Measurements from ENCODE around the gene TFDP1.

Gene TFDP1

DNA sequence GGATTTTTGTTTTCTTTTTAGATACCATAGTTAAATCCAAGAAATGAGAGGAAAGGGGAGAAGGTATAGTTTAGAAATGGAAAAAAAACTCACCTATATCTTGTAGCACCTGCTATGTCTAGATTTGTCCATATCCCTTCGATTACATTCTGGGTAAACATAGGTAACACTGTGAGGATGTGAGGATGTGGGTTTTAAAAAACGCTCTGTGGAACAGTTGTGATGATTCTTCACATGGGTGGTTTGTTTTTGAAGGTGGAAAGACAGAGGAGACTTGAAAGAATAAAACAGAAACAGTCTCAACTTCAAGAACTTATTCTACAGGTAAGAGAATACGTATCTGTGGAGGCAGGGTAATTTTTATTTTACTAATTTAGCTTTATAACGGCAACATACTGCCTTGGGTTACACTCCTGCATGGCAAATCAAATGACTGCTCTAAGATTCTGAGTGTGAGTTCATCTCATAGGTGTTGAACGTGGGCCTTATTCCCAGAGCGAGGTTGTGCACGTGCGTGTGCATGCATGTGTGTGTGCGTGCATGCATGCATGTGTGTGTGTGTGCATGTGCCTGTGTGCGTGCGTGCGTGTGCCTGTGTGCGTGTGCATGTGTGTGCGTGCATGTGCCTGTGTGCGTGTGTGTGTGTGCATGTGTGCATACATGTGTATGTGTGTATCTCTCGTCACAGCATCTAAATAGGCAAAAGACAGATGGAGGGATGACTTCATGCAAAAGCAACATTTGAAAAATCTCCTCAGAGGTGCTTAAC is 49.9 kb downstream of the TFDP1 start:
- no peak for DNase-seq (ENCODE audit: low read depth)

DNA sequence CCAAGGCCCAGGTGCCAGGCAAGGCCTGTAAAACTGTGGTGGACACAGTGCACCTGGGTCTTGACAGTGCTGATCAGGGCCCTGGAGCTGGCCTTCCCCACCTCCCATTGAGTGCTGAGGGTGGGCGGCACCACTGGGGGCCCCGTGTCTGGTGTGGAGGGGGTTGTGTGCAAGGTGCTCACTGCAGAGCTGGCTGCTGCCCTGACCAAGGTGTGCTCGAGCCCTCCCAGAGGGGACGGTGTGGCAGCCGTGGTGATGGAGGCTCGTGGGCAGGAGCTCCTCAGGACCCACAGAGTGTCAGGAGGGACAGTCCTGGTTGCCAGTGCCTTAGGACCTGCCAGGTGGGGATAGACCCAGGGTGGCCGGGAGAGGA is 50.5 kb downstream of the TFDP1 start:
- DNase-seq (ENCODE audit: low read depth) = no peak

DNA sequence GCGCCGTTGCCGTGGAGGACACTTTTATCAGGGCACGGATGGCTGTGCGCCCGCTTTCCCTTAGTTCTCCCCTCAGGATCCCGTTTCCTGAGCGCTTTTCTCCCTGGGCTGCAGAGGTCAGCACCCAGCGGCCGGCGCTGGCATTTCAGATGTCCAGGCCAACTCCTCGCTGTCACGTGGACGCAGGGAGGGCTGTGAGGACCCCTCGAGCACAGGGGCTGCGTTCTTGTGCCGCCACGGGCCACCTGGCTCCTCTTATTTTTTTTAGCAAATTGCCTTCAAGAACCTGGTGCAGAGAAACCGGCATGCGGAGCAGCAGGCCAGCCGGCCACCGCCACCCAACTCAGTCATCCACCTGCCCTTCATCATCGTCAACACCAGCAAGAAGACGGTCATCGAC is 51.2 kb downstream of the TFDP1 start:
- DNase-seq (ENCODE audit: low read depth) = no peak

DNA sequence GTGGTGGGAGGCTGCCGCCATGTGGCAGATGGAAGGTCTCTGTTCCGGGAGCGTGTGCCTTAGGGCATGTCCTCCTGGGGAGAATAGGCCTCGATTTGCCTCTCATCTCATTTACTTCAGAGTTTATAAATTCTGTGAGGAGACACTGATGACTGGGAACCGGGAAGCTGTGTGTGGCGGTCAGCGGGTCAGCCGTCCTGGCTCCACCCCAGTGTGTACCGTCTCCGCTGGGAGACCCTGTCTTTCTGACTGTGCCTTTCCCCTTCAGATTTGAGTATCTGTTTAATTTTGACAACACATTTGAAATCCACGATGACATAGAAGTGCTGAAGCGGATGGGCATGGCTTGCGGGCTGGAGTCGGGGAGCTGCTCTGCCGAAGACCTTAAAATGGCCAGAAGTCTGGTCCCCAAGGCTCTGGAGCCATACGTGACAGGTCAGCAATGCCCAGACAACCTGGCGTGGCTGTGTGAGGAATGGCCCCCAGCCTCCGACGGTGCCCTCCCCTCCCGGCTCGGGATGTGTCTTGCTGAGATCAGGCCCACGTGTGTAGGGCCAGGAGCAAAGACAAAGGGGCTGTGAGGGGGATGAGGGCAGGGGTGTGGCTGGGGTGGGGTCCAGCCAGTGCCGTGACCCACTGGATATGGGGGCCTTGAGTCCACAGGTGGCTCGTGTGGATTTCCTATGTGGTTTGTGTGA is 51.9 kb downstream of the TFDP1 start:
- DNase-seq (ENCODE audit: low read depth) = no peak

DNA sequence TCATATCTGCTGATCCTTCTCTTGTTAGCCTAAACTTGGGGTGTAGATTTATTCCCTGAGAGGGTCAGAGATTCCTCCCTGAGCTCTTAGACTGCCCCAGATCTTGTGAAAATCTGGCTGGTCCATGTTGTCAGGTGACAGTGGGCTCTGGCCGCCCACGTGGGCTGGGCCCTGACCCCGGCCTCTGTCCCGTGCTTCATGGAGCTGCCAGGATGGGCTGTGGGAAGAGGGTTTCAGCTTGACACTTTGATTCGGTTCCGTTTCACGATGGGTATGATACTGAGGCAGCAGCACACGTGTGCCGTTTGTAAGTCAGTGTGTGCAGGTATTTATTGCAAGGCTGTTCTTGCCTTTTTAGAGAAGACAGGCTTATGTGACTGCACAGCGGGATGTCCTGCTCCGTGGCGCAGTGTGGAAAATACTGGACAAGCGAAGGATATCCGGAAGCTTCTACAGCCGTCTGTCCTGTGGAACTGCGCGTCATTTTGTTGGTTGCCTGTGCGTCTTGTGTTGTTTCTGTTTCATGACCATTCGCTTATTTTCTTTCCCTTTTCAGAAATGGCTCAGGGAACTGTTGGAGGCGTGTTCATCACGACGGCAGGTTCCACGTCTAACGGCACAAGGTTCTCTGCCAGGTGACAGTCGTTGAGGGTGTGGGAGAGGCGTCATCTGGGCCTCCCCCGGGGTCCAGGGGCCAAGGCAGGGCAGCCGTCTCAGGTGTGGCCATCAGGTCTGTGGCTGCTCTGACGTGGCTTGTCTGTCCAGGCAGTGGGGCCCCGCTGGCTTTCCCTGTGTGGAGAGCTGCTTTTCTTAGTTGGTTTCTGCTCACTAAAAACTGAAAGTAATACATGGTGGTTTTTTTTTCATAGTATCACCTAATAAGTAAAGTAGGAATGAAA is 53.0 kb downstream of the TFDP1 start:
- DNase-seq (ENCODE audit: low read depth) = no peak

DNA sequence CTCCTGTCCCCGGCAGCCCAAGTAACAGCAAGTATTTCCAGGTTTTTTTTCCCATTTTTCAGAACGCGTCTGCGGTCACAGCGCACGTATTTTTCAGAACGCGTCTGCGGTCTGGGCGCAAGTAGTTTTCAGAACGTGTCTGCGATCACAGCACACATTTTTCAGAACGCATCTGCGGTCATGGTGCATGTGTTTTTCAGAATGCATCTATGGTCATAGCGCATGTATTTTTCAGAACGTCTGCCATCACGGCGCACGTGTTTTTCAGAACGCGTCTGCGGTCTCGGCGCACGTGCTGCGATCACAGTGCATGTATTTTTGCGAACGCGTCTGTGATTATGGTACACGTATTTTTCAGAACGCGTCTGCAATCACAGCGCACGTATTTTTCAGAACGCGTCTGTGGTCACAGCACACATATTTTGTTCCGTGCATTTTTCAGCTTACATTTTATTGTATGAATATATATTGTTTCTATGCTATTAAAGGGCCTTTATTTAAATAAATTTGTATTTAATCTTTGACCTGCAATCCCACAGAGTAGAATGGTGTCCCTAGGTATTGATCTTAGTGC is 53.7 kb downstream of the TFDP1 start:
- no peak for DNase-seq (ENCODE audit: low read depth)

DNA sequence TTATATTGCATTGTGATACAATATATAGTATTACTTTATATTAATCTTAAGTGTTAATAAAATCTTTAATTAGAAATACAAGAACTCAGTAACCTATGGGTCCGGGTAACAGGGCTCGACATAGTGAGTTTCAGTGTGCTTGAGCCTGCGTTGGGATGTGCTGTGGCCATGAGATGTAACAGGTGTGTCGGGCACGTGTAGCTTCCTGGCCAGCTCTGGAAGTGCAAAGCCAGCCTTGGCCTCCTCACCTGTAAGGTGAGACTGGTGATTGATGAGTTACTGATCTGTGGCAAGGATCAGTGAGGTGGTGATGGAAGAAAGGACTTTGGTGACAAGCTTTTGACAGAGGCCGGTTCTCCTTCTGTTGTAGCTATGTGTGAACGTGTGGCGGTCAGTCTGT is 54.3 kb downstream of the TFDP1 start:
- DNase-seq (ENCODE audit: low read depth) = no peak

DNA sequence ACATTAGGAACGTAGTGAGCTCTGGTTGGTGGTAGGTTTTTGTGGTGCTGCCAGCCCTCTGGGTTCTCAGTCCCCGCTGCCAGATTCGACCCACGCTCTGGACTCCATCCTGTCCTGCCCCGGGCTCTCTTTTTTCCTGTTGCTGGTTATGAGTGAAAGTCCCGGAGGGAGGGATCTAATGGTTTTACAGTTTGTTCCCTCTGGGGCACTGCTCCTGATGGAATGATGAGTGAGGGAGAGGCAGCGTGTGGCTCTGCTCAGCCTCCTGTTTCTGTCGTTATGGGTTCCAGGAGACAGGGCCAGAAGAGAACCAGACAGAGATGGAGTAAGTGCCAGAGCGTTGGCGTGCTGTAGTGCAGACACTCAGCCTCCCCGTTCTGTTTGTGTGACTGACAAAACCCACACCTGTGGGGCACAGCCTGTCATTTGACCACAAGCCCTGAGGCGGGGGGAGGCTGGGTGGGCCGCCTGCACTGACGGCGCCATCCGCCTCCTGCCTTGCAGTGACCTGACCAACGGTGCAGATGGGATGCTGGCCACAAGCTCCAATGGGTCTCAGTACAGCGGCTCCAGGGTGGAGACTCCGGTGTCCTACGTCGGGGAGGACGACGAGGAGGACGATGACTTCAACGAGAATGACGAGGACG is 55.2 kb downstream of the TFDP1 start:
- no peak for DNase-seq (ENCODE audit: low read depth)

DNA sequence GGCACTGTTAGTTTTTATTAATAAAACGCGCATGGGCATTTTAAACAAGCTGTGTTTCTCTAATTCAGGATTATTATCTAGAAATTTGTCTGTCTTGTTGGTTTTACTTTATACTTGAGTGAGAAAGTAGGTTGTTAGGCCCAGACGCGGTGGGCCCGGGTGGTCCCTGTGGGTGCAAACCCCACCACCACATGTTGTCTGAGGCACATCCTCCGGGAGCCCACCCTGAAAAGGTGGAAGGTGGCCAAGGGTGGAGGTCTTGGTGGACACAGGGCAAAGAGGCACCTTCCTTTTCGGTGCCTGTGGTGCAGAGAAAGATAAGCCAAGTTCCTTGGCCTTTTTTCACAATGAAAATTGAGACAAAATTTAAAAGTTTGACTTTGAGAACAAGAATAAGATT is 56.9 kb downstream of the TFDP1 start:
- DNase-seq (ENCODE audit: low read depth) = no peak

DNA sequence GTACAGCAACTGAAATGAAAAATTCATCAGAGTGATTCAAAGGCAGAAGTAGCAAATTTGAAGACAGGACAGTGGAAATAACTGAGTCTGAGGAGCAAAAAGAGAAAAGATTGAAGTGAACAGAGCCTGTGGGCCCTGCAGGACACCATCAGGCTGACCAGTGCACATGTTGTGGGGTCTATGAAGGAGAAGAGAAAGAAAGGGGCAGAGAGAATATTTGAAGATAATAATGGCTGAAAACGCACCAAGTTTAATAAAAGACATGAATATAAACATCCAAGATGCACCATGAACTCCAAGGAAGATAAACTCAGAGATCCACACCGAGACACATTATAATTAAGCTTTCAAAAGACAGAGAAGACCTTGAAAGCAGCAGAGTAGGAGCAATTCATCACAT is 58.0 kb downstream of the TFDP1 start:
- no peak for DNase-seq (ENCODE audit: low read depth)

DNA sequence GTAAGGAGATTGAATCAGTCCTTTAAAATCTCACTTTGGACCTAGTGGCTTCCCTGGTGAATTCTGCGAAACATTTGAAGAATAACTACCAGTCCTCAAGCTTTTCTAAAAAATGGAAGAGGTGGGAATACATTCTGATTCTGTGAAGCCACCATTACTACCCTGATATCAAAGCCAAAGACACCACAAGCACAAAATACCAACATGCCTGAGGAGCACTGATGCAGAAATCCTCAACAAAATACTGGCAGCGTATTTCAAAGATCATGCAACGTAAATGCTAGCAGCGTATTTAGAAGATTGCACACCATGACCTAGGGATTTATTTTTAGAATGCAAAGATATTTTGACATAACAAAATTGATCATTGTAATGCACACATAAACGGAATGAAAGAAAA is 59.0 kb downstream of the TFDP1 start:
- DNase-seq (ENCODE audit: low read depth) = no peak

DNA sequence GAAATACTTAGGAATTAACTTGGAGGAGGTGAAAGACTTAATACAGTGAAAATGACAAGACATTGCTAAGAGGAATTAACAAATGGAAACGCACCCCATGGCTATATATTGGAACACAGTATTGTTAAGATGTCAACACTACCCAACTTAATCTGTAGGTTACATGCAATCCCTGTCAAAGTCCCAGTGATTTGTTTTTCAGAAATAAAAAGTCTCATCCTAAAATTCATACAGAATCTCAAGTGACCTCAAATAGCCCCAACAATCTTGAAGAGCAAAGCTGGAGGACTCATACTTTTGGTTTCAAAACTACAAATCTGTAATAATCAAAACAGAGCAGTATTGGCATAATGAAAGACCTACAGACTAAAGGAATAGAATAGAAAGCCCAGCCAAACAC is 60.2 kb downstream of the TFDP1 start:
- DNase-seq (ENCODE audit: low read depth) = no peak

DNA sequence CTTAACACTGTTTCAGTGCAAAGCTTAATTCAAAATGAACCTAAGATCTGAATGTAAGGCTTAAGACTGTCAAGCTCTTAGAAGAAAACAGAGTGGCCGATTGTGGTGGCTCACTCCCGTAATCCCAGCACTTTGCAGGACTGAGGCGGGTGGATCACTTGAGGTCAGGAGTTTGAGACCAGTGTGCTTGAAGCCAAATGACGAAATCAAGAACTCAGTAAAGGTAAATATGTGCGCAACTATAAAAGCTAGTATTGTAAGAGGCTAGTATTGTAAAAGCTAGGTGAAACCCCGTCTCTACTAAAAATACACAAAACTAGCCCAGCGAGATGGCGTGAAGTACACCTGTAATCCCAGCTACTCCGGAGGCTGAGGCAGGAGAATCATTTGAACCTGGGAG is 60.8 kb downstream of the TFDP1 start:
- DNase-seq (ENCODE audit: low read depth) = no peak

DNA sequence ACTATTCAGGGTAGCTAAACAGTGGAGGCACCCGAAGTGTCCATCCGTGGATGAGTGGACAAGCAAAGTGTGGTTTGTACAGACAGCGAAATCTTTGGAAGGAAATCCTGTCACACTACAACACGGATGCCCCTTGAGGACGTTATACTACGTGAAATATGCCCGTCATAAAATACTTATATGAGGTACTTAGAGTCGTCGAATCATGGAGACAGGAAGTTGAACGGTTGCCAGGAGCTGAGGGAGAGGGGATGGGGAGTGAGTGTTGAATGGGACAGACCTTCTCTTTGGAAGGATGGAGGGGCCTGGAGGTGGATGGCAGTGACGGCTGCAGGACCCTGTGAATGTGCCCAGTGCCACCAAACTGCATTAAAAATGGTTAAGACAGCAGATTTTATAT is 61.8 kb downstream of the TFDP1 start:
- no peak for DNase-seq (ENCODE audit: low read depth)

DNA sequence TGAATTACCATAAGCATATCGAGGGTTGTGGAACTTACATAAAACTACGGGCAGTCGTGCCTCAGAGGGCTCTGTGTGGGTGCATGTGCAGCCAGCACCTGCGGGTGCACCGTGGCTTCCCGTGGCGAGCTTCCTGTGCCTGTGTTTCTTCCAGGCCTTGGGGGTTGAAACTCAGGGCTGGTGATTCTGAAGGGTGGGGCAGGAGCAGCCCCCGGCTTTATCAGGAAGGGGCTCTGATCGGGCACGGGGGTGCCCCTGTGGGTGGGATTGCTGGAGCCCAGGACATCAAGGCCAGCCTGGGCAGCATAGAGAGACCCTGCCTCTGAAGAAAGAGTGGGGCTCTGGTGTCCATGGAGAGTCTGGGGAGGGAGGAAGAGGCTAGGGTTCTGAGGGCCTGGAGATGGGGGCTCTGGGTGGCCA is 62.4 kb downstream of the TFDP1 start:
- no peak for DNase-seq (ENCODE audit: low read depth)

DNA sequence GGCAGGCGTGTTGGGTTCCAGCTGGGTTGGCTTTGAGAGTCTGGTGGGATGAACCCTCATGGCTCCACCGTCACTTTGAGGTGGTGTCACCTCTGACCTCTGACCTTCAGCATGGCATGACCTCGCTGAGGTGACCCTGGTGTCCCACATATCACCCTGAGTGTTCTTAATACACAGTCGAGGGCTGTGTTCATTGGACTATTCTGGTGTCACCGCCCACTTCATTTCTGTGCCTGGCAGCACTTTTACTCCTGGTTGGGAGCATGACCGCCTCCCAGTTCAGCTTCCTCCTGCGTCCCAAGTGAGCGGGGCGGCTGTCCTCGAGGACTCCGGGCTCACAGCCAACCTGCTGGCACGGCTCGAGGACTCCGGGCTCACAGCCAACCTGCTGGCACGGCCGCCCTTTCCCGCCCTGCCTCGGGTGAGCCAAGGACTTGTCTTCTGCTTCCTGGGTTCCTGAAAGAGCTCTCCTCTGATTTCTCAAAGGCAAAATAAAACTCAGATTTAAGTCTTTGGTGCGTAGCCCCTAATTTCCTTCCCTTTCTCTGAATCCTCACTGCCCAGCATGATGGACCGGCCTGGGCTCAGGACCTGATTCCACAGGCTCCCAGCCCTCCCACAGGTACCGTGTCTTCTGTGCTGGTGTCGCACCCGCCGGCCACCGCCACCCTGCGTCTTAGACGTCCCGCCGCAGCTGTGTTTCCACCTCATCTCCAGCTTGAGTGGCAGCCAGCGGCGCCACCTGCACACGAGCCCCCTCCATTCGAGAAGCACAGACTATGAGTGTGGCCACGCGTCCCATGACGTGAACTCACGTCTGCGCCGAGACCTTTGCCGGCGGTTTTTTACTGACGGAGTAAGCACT is 63.0 kb downstream of the TFDP1 start:
- no peak for DNase-seq (ENCODE audit: low read depth)

DNA sequence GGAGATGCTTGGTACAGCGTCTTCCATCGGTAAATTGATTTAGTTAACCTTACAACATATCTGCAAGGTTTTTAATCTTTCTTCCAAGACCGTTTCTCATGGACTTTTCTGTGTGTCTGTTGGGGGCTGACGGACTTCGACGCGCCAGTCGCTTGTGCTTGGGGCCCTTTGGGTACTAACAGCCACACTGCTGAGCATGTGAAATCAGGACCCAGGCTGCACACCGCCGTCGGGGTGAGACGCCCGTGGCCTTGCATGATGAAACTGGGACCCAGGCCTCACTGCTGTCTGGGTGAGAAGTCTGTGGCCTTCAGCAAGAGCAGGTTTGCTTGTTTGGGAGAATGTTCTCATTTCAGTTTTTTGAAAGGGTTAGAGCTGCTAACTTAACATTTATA is 63.7 kb downstream of the TFDP1 start:
- no peak for DNase-seq (ENCODE audit: low read depth)

DNA sequence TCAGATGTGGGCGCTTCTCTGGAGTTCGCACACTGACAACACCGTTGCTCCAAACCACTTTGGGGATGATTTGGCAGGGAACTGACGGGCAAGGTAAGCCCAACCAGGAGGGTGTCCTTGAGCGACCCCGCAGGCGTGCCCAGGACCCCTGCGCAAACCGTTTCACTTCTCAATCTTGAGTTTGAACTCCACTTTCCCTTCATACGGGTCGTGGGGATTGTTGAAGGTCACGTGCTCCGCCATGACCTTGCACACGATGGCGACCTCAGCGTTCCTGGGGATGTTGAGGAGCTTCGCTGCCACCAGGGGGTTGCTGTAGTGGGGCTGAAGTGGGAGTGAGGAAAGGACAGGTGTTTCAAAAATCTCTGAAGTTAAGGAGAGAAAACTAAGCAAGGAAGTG is 64.7 kb downstream of the TFDP1 start:
- no peak for DNase-seq (ENCODE audit: low read depth)

DNA sequence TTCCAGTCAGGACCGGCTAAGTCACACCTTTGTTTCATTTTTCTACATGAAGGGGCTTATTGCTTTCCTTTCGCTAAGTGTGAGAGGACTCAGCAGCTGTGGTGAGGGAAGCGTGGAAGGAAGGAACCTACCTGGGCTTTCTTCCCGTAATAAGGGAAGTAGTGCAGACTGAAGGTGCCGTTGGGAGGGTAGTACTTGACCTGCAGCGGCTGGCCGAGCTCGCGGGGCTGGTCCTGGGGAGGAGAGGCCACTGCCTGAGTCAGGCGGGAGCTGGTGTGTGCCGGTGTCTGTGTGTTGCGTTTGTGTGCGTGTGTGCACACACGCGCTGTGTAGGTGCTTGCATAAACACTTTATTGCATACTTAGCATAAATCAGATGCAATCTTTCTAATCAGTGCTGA is 65.7 kb downstream of the TFDP1 start:
- no peak for DNase-seq (ENCODE audit: low read depth)

DNA sequence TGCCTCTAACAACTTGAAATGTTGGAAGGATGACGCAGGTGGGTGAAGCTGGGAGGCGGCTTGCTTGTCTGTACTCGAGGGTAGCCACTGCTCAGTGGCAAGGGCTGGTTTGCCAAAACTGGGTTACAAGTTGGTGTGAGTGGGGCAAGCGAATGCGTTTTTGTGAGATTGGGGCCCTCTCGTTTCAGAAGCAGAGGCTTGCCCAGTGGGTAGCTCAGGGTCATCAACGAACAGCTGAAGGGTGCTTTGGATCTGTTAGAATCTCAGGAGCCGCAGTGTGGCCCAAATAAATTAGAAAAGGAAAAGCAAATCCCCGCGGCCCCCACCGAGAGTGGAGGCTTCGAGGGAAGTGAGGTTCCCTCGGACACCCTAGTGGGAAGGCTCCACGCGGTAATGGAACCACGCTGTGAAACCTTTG is 66.2 kb downstream of the TFDP1 start:
- DNase-seq (ENCODE audit: low read depth) = no peak

All from HS-5 (cell line).